ENCODE data around the gene C6. TPM values are rescaled to one million over a fixed set of nuclear protein-coding genes. Genes with fewer than 3 reads are reported as not detected.

The C6 gene
- total and polyA plus RNA-seq, 2 of the 13 experiments (the other 11 are each of a cell fraction or from before 2014, with no cell fraction given): 0.28 to 4.7 TPM

Other genes starting within 250 kb of the C6 start
- gene MROH2B, start 142.2 kb downstream of the C6 start, total RNA-seq (2016; rRNA removed; fragmentation: Illumina TruSeq; extraction: Trizol): not detected in 2 replicates
- gene MROH2B, start 142.2 kb downstream of the C6 start, polyA plus RNA-seq (2011; rRNA removed): not detected in 2 replicates

Data from HepG2 (cell line).